K562 (cell line): ENCODE data around the gene CNGA4. TPM values are rescaled to one million over a fixed set of nuclear protein-coding genes. Genes with fewer than 3 reads are reported as not detected.

Experiments
- BRF1 ChIP-seq: IDR thresholded peaks from 3 replicates; pipeline ENCODE4 v1.6.1; 2011; ENCODE audit warnings: borderline replicate concordance, mild to moderate bottlenecking; ENCODE audit not compliant: insufficient read length; ENCODE audit errors: extremely low read depth
- CHD2 ChIP-seq: IDR thresholded peaks from 2 replicates; pipeline ENCODE4 v1.6.1; 2011; ENCODE audit warnings: low read depth, low read length
- COPS2 ChIP-seq: fragments of 450-650 bp; conservative IDR thresholded peaks from 2 replicates; pipeline ENCODE4 v1.6.1; 2016; ENCODE audit warnings: mild to moderate bottlenecking, moderate library complexity
- EZH2 ChIP-seq: IDR thresholded peaks from 2 replicates; pipeline ENCODE4 v1.6.1; 2012; ENCODE audit warnings: low read depth, mild to moderate bottlenecking, inconsistent platforms, low read length, borderline replicate concordance
- FOS ChIP-seq: IDR thresholded peaks from 3 replicates; pipeline ENCODE4 v1.6.1; 2011; ENCODE audit not compliant: insufficient read length; ENCODE audit errors: extremely low read depth
- GTF2E2 ChIP-seq: fragments of 200-800 bp; sonication (Bioruptor generic); IDR thresholded peaks from 2 replicates; pipeline ENCODE4 v1.6.1; 2016; ENCODE audit warnings: missing genetic modification characterization, missing compliant biosample characterization
- HDAC1 ChIP-seq, 2 experiments: fragments of 450-650 bp; IDR thresholded peaks; 2 replicates each; pipeline ENCODE4 v1.6.1; 2016 to 2017; ENCODE audit warnings: inconsistent platforms in 1 of 2, mild to moderate bottlenecking in 1 of 2, moderate library complexity in 1 of 2
- HDAC3 ChIP-seq: fragments of 450-650 bp; IDR thresholded peaks from 2 replicates; pipeline ENCODE4 v1.6.1; 2018; ENCODE audit warnings: borderline replicate concordance, mild to moderate bottlenecking, moderate library complexity; ENCODE audit not compliant: partially characterized antibody
- HINFP ChIP-seq: fragments of 450-650 bp; conservative IDR thresholded peaks from 2 replicates; pipeline ENCODE4 v1.6.1; 2016; ENCODE audit warnings: missing genetic modification characterization, low read depth, mild to moderate bottlenecking, control low read depth, missing compliant biosample characterization
- MAX ChIP-seq: sonication (generic); formaldehyde crosslinking; IDR thresholded peaks from 2 replicates; pipeline ENCODE4 v1.9.0; 2022; ENCODE audit warnings: mild to moderate bottlenecking, missing genetic modification reagents
- MYC ChIP-seq, 2 experiments: fragments of 250-450 bp in 1 of 2; sonication (Bioruptor Pico) in 1 of 2; IDR thresholded peaks; 2 replicates each; pipeline versions ENCODE4 v1.5.1 to v1.6.1; 2012 to 2021; ENCODE audit warnings: low read depth in 2 of 2, borderline replicate concordance in 1 of 2, improper control_type of control experiment in 1 of 2, low read length in 1 of 2, mild to moderate bottlenecking in 1 of 2, moderate library complexity in 1 of 2
- PKNOX1 ChIP-seq: fragments of 450-650 bp; IDR thresholded peaks from 2 replicates; pipeline ENCODE4 v1.6.1; 2016
- POLR2B ChIP-seq: fragments of 450-650 bp; IDR thresholded peaks from 2 replicates; pipeline ENCODE4 v1.6.1; 2018; ENCODE audit warnings: low read depth; ENCODE audit not compliant: partially characterized antibody
- PTTG1 ChIP-seq: fragments of 450-650 bp; IDR thresholded peaks from 2 replicates; pipeline ENCODE4 v1.6.1; 2016; ENCODE audit warnings: low read depth, mild to moderate bottlenecking, missing genetic modification characterization, missing compliant biosample characterization
- RB1 ChIP-seq: fragments of 450-650 bp; IDR thresholded peaks from 2 replicates; pipeline ENCODE4 v1.6.1; 2017; ENCODE audit warnings: low read depth, mild to moderate bottlenecking
- RBM17 ChIP-seq: fragments of 200-400 bp; formaldehyde crosslinking; IDR thresholded peaks from 2 replicates; pipeline ENCODE4 v1.6.1; 2017; ENCODE audit warnings: low read depth, mild to moderate bottlenecking, low read length, borderline replicate concordance
- RBM39 ChIP-seq: fragments of 200-400 bp; formaldehyde crosslinking; optimal IDR thresholded peaks from 2 replicates; pipeline ENCODE3; 2018; ENCODE audit warnings: low read depth, low read length
- STAT6 ChIP-seq: sonication (generic); formaldehyde crosslinking; IDR thresholded peaks from 2 replicates; pipeline ENCODE4 v1.8.1; 2023; ENCODE audit warnings: mild to moderate bottlenecking, missing genetic modification reagents
- U2AF1 ChIP-seq: fragments of 200-400 bp; formaldehyde crosslinking; optimal IDR thresholded peaks from 2 replicates; pipeline ENCODE3; 2017; ENCODE audit warnings: mild to moderate bottlenecking, low read depth, low read length, moderate library complexity
- ZBTB8A ChIP-seq: fragments of 450-650 bp; IDR thresholded peaks from 2 replicates; pipeline ENCODE4 v1.6.1; 2018; ENCODE audit warnings: mild to moderate bottlenecking, moderate library complexity; ENCODE audit not compliant: partially characterized antibody
- ZNF212 ChIP-seq: fragments of 450-650 bp; formaldehyde crosslinking; IDR thresholded peaks from 2 replicates; pipeline ENCODE4 v1.4.0; 2020; ENCODE audit warnings: mild to moderate bottlenecking
- ZNF263 ChIP-seq: sonication (generic); formaldehyde crosslinking; IDR thresholded peaks from 2 replicates; pipeline ENCODE4 v1.8.0; 2022; ENCODE audit warnings: mild to moderate bottlenecking, missing genetic modification reagents, borderline replicate concordance
- ZNF445 ChIP-seq: fragments of 250-450 bp; sonication (Bioruptor Pico); IDR thresholded peaks from 2 replicates; pipeline ENCODE4 v1.4.0; 2020; ENCODE audit warnings: low read depth, mild to moderate bottlenecking, moderate library complexity
- ZNF778 ChIP-seq: fragments of 450-650 bp; formaldehyde crosslinking; IDR thresholded peaks from 2 replicates; pipeline ENCODE4 v1.4.0; 2020; ENCODE audit warnings: mild to moderate bottlenecking, moderate library complexity
- ZNF780A ChIP-seq: fragments of 250-450 bp; sonication (Bioruptor Pico); IDR thresholded peaks from 2 replicates; pipeline ENCODE4 v1.5.0; 2021; ENCODE audit warnings: mild to moderate bottlenecking
- polyA plus RNA-seq, 8 experiments: library from polyadenylated mRNA; depleted of rRNA in 4 of 8; stranded (reverse) in 5 of 8; unstranded in 3 of 8; fragments of >200 nt; fragmentation: Nextera tagmentation in 2 of 8; fragmentation: Illumina TruSeq in 1 of 8; extraction: Ambion mirVana in 2 of 8; extraction: Trizol in 1 of 8; gene quantifications; 2 replicates each; pipeline versions ENCODE4 v1.2.1 to v1.2.3, GENCODE V29; 2011 to 2014; ENCODE audit warnings: inconsistent platforms in 1 of 8, missing spikeins in 1 of 8
- total RNA-seq, 7 experiments: library from RNA; depleted of rRNA in 6 of 7; stranded (reverse); fragments of >200 nt in 6 of 7; fragmentation: Illumina TruSeq in 2 of 7; extraction: Trizol in 2 of 7; gene quantifications; 2 replicates each; pipeline versions ENCODE4 v1.2.1 to v1.2.3, GENCODE V29; 2011 to 2021; ENCODE audit warnings: low replicate concordance in 1 of 7

Gene CNGA4
- total and polyA plus RNA-seq, 9 of the 15 experiments (the other 6 are each of a cell fraction or from before 2014, with no cell fraction given) = 0.04 to 0.09 (median 0.06) TPM; not detected in 6

- no peak for TF ChIP-seq STAT6
- TF ChIP-seq HINFP (tag) = no peak
- TF ChIP-seq GTF2E2 = no peak
- TF ChIP-seq POLR2B = no peak
- no peak for TF ChIP-seq BRF1
- no peak for TF ChIP-seq ZBTB8A
- no peak for TF ChIP-seq PTTG1 (tag)
- TF ChIP-seq RBM39 = no peak
- TF ChIP-seq ZNF778 (CRISPR knock-in tag) = no peak
- TF ChIP-seq RBM17 = no peak
- TF ChIP-seq ZNF780A (CRISPR knock-in tag) = no peak
- TF ChIP-seq ZNF263 = no peak
- TF ChIP-seq CHD2 = peak; percentile 34; the same call in 1 of the 2 replicates
- no peak for TF ChIP-seq ZNF212 (CRISPR knock-in tag)
- TF ChIP-seq PKNOX1 = no peak
- TF ChIP-seq COPS2 = no peak
- TF ChIP-seq RB1 = 0 out of 2 replicates have a peak, but pooled peaks have one; percentile 45
- no peak for TF ChIP-seq FOS
- TF ChIP-seq ZNF445 (CRISPR knock-in tag) = no peak
- TF ChIP-seq HDAC1 (IDR thresholded peaks at IDR 0.05) = no peak; a peak in 1 of 4 replicates
- TF ChIP-seq U2AF1 = no peak
- peak; percentile 91 for TF ChIP-seq MYC (IDR thresholded peaks at IDR 0.05; ENCODE audit: low read depth, low read length)
- no peak for TF ChIP-seq MYC (CRISPR knock-in tag; IDR thresholded peaks at IDR 0.05; ENCODE audit: borderline replicate concordance, low read depth)
- no peak for TF ChIP-seq HDAC3
- no peak for TF ChIP-seq EZH2
- peak; percentile 94 for TF ChIP-seq MAX (CRISPR knock-in tag)
Measured at GRCh38 chr11:6269994-6270393, 31.1 kb downstream of the CNGA4 start (continued).
